BJ (cell line): ENCODE data around the gene PLAU. TPM values are rescaled to one million over a fixed set of nuclear protein-coding genes. Genes with fewer than 3 reads are reported as not detected.

Experiments
- CTCF ChIA-PET: fragments of 350-600 bp; formaldehyde crosslinking; extraction: SDS; loops from one replicate; lab custom pipeline; 2021; ENCODE audit warnings: antibody characterized with exemption, inconsistent platforms; lab: Yijun Ruan, JAX
- POLR2A ChIA-PET: fragments of 300-600 bp; sonication (Branson Sonifier 250); formaldehyde crosslinking; extraction: SDS; loops from one replicate; lab custom pipeline; 2021; ENCODE audit warnings: antibody characterized with exemption; lab: Charles Lee
- DNase-seq: peaks from one replicate; pipeline ENCODE4 v3.0.0-alpha.2; 2011; ENCODE audit warnings: low read depth
- H3K27me3 ChIP-seq: 2 replicates; pipeline ENCODE4 v1.6.0; 2011; ENCODE audit warnings: low read length; ENCODE audit not compliant: control insufficient read depth, insufficient read depth
- H3K36me3 ChIP-seq: 2 replicates; pipeline ENCODE4 v1.5.1; 2011; ENCODE audit warnings: low read length; ENCODE audit not compliant: control insufficient read depth, insufficient read depth
- H3K4me3 ChIP-seq: 2 replicates; pipeline ENCODE4 v1.5.1; 2011; ENCODE audit warnings: low read depth, mild to moderate bottlenecking, control low read depth, low read length
- CTCF ChIP-seq: IDR thresholded peaks from 2 replicates; pipeline ENCODE4 v1.5.1; 2011; ENCODE audit warnings: low read depth, mild to moderate bottlenecking, control low read depth, inconsistent platforms, low read length, moderate library complexity; ENCODE audit not compliant: insufficient read depth
- polyA plus RNA-seq: library from polyadenylated mRNA; depleted of rRNA; stranded (reverse); fragments of >200 nt; gene quantifications from 2 replicates; pipeline ENCODE4 v1.2.3, GENCODE V29; 2011

PLAU gene
- polyA plus RNA-seq, 1 experiment, result 37.2 TPM

GRCh38 chr10:73873838-73874215 is 37.1 kb upstream of the PLAU start:
- TF ChIP-seq CTCF, result no peak
- peaks cover 5% of the 10 kb centered on the region; the same call in 1 of the 2 replicates for H3K36me3 ChIP-seq
- H3K4me3 ChIP-seq, result peak overlapping the region; percentile 89
- no peaks in the 10 kb centered on the region for H3K27me3 ChIP-seq
- no peak for DNase-seq
- POLR2A ChIA-PET, result no interaction called here
- CTCF ChIA-PET, result interaction anchor here (0.8 to 12.5 kb wide), 5 partner anchors 10 to 67 kb away, joined by 3 to 337 read pairs (median 6); no protein-coding TSS in a partner anchor

GRCh38 chr10:73874267-73875138 is 36.4 kb upstream of the PLAU start, which contains the start of gene CAMK2G:
CAMK2G (minus strand) TSS chr10:73874555; CDS start chr10:73874461, 94 bp downstream.
- CTCF ChIA-PET, result interaction anchor here (0.7 to 12.5 kb wide), 7 partner anchors 11 to 99 kb away, joined by 3 to 337 read pairs (median 3); no protein-coding TSS in a partner anchor
- POLR2A ChIA-PET, result no interaction called here
- DNase-seq, result no peak

GRCh38 chr10:73875139-73875475 is 35.8 kb upstream of the PLAU start:
- ChIA-PET POLR2A (no interaction called here), CTCF (interaction anchor here (0.8 to 12.5 kb wide), 3 partner anchors 26 to 73 kb away, joined by 3 to 337 read pairs (median 11); no protein-coding TSS in a partner anchor)
- no peak for TF ChIP-seq CTCF

More at GRCh38 chr10:73874267-73875138, 36.4 kb upstream of the PLAU start, which contains the start of gene CAMK2G:
- peak within 1 kb of the TSS; percentile 89 for H3K4me3 ChIP-seq
- peaks cover 5% of the 10 kb centered on the region; the same call in 1 of the 2 replicates for H3K36me3 ChIP-seq
- no peaks in the 10 kb centered on the region for H3K27me3 ChIP-seq
- TF ChIP-seq CTCF, result no peak

GRCh38 chr10:73876157-73876556 is 34.8 kb upstream of the PLAU start:
- no peaks in the 10 kb centered on the region for H3K27me3 ChIP-seq
- POLR2A ChIA-PET, result no interaction called here
- H3K4me3 ChIP-seq, result no peak overlapping the region
- CTCF ChIA-PET, result interaction anchor here (1.2 to 12.5 kb wide), 4 partner anchors 11 to 64 kb away, joined by 3 to 337 read pairs (median 20); no protein-coding TSS in a partner anchor
- no peak for TF ChIP-seq CTCF
- H3K36me3 ChIP-seq, result 0 out of 2 replicates have a peak, but pooled peaks cover 2% of the 10 kb centered on the region
- DNase-seq, result no peak

More at GRCh38 chr10:73875139-73875475, 35.8 kb upstream of the PLAU start:
- Histone ChIP-seq H3K27me3 (no peaks in the 10 kb centered on the region), H3K36me3 (peaks cover 5% of the 10 kb centered on the region; the same call in 1 of the 2 replicates), H3K4me3 (peak overlapping the region; percentile 42)
- DNase-seq, result no peak

- Histone ChIP-seq H3K27me3 (no peaks in the 10 kb centered on the region), H3K4me3 (no peak overlapping the region), H3K36me3 (no peaks in the 10 kb centered on the region)
- POLR2A ChIA-PET, result interaction anchor here (0.6 kb wide), 1 partner anchor 126 kb away, joined by 8 read pairs; no protein-coding TSS in a partner anchor
- DNase-seq, result no peak
- CTCF ChIA-PET, result interaction anchor here (1.2 to 12.5 kb wide), 3 partner anchors 11 to 28 kb away, joined by 3 to 337 read pairs (median 28); no protein-coding TSS in a partner anchor
- TF ChIP-seq CTCF, result no peak
Observed at GRCh38 chr10:73876566-73876965, 34.4 kb upstream of the PLAU start.
